WTC11 (cell line): Measurements from ENCODE around the gene ADGRE1. TPM values are rescaled to one million over a fixed set of nuclear protein-coding genes. Genes with fewer than 3 reads are reported as not detected.

Source experiments
- ATAC-seq: fragments of 200-7000 bp; cut with Tn5 transposase; 2 replicates; pipeline ENCODE4 v1.10.0; 2021; ENCODE audit warnings: mild to moderate bottlenecking, moderate library complexity
- CTCF ChIA-PET: fragments of 300-600 bp; sonication (Branson Sonifier 250); formaldehyde crosslinking; loops from one replicate; lab custom pipeline; 2021; ENCODE audit warnings: antibody characterized with exemption; lab: Charles Lee
- POLR2A ChIA-PET: fragments of 350-600 bp; sonication (Branson Sonifier 250); formaldehyde crosslinking; loops from one replicate; lab custom pipeline; 2021; ENCODE audit warnings: antibody characterized with exemption; lab: Charles Lee
- DNase-seq: peaks from one replicate; pipeline ENCODE4 v3.0.0; 2021; ENCODE audit warnings: low spot score
- H3K27ac Mint-ChIP-seq: 2 replicates; pipeline ENCODE4 v1.8.0; 2021; ENCODE audit warnings: mixed read lengths
- H3K27me3 Mint-ChIP-seq: 2 replicates; pipeline ENCODE4 v1.8.0; 2021; ENCODE audit warnings: low read depth, mild to moderate bottlenecking, moderate library complexity, mixed read lengths
- H3K36me3 Mint-ChIP-seq: 2 replicates; pipeline ENCODE4 v1.8.0; 2021; ENCODE audit warnings: mixed read lengths
- H3K4me1 Mint-ChIP-seq: 2 replicates; pipeline ENCODE4 v1.8.0; 2022; ENCODE audit warnings: mixed read lengths
- H3K4me3 Mint-ChIP-seq: 2 replicates; pipeline ENCODE4 v1.8.0; 2021; ENCODE audit warnings: mild to moderate bottlenecking, moderate library complexity, mixed read lengths
- H3K9me3 Mint-ChIP-seq: 2 replicates; pipeline ENCODE4 v1.8.0; 2021; ENCODE audit warnings: mixed read lengths
- AR ChIP-seq: fragments of 250-450 bp; sonication (Bioruptor Pico); IDR thresholded peaks from 2 replicates; pipeline ENCODE4 v1.9.0; 2021; ENCODE audit warnings: mild to moderate bottlenecking
- ETV6 ChIP-seq: sonication (generic); formaldehyde crosslinking; IDR thresholded peaks from 2 replicates; pipeline ENCODE4 v1.8.1; 2022; ENCODE audit warnings: mild to moderate bottlenecking, missing genetic modification reagents
- IRF1 ChIP-seq: sonication (generic); formaldehyde crosslinking; IDR thresholded peaks from 2 replicates; pipeline ENCODE4 v1.8.0; 2023; ENCODE audit warnings: missing genetic modification reagents
- JUN ChIP-seq: sonication (generic); formaldehyde crosslinking; IDR thresholded peaks from 2 replicates; pipeline ENCODE4 v1.8.0; 2023; ENCODE audit warnings: mild to moderate bottlenecking, missing genetic modification reagents
- MAX ChIP-seq: sonication (generic); formaldehyde crosslinking; IDR thresholded peaks from 2 replicates; pipeline ENCODE4 v1.8.0; 2022; ENCODE audit warnings: mild to moderate bottlenecking, missing genetic modification reagents
- MLX ChIP-seq: sonication (generic); formaldehyde crosslinking; IDR thresholded peaks from 2 replicates; pipeline ENCODE4 v1.8.1; 2023; ENCODE audit warnings: mild to moderate bottlenecking, missing genetic modification reagents, moderate library complexity
- NR3C1 ChIP-seq: sonication (generic); formaldehyde crosslinking; conservative IDR thresholded peaks from 2 replicates; pipeline ENCODE4 v1.8.1; 2023; ENCODE audit warnings: low read depth, mild to moderate bottlenecking, missing genetic modification reagents
- STAT6 ChIP-seq: sonication (generic); formaldehyde crosslinking; conservative IDR thresholded peaks from 2 replicates; pipeline ENCODE4 v1.8.1; 2023; ENCODE audit warnings: mild to moderate bottlenecking, low read depth, missing genetic modification reagents, moderate library complexity
- ZMAT4 ChIP-seq: fragments of 250-450 bp; sonication (Bioruptor Pico); IDR thresholded peaks from 2 replicates; pipeline ENCODE4 v1.9.0; 2021; ENCODE audit warnings: mild to moderate bottlenecking
- ZNF138 ChIP-seq: sonication (generic); formaldehyde crosslinking; conservative IDR thresholded peaks from 2 replicates; pipeline ENCODE4 v1.8.1; 2022; ENCODE audit warnings: mild to moderate bottlenecking, moderate library complexity, missing genetic modification reagents
- ZNF263 ChIP-seq: sonication (generic); formaldehyde crosslinking; IDR thresholded peaks from 2 replicates; pipeline ENCODE4 v1.8.1; 2022; ENCODE audit warnings: low read depth, mild to moderate bottlenecking, moderate library complexity, missing genetic modification reagents
- ZNF281 ChIP-seq: sonication (generic); formaldehyde crosslinking; IDR thresholded peaks from 2 replicates; pipeline ENCODE4 v1.8.0; 2023; ENCODE audit warnings: mild to moderate bottlenecking, missing genetic modification reagents
- ZNF671 ChIP-seq: fragments of 250-450 bp; sonication (Bioruptor Pico); IDR thresholded peaks from 2 replicates; pipeline ENCODE4 v1.8.0; 2021; ENCODE audit warnings: mild to moderate bottlenecking
- total RNA-seq: library from RNA; stranded (reverse); gene quantifications from 3 replicates; pipeline ENCODE4 v1.2.3, GENCODE V29; 2021
- TF ChIP-seq, protein P1 (sequence below): sonication (generic); formaldehyde crosslinking; IDR thresholded peaks from 2 replicates; pipeline ENCODE4 v1.8.1; 2022; ENCODE audit warnings: missing genetic modification reagents, borderline replicate concordance
- TF ChIP-seq, protein P2 (sequence below): fragments of 250-450 bp; sonication (Bioruptor Pico); IDR thresholded peaks from 2 replicates; pipeline ENCODE4 v1.8.0; 2021; ENCODE audit warnings: mild to moderate bottlenecking
- TF ChIP-seq, protein P3 (sequence below): sonication (generic); formaldehyde crosslinking; IDR thresholded peaks from 2 replicates; pipeline ENCODE4 v1.8.0; 2023; ENCODE audit warnings: missing genetic modification reagents, mild to moderate bottlenecking, borderline replicate concordance
- TF ChIP-seq, protein P4 (sequence below): sonication (generic); formaldehyde crosslinking; conservative IDR thresholded peaks from 2 replicates; pipeline ENCODE4 v1.8.1; 2022; ENCODE audit warnings: mild to moderate bottlenecking, missing genetic modification reagents

ADGRE1 gene
- total RNA-seq, 1 experiment from 2014 or later = not detected

- CTCF ChIA-PET = no interaction called here
- peaks cover 81% of the 10 kb centered on the region for H3K9me3 Mint-ChIP-seq
- no peak for TF ChIP-seq ETV6 (CRISPR knock-in tag)
- TF ChIP-seq MLX (CRISPR knock-in tag) = no peak
- TF ChIP-seq ZNF671 (CRISPR knock-in tag) = no peak
- no peak for TF ChIP-seq ZNF263 (CRISPR knock-in tag)
- no peak for TF ChIP-seq ZMAT4
- TF ChIP-seq, protein P1, sequence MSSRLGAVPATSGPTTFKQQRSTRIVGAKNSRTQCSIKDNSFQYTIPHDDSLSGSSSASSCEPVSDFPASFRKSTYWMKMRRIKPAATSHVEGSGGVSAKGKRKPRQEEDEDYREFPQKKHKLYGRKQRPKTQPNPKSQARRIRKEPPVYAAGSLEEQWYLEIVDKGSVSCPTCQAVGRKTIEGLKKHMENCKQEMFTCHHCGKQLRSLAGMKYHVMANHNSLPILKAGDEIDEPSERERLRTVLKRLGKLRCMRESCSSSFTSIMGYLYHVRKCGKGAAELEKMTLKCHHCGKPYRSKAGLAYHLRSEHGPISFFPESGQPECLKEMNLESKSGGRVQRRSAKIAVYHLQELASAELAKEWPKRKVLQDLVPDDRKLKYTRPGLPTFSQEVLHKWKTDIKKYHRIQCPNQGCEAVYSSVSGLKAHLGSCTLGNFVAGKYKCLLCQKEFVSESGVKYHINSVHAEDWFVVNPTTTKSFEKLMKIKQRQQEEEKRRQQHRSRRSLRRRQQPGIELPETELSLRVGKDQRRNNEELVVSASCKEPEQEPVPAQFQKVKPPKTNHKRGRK (CRISPR knock-in tag) = no peak
- no peak for TF ChIP-seq IRF1
- no peak for TF ChIP-seq ZNF281
- TF ChIP-seq, protein P2, sequence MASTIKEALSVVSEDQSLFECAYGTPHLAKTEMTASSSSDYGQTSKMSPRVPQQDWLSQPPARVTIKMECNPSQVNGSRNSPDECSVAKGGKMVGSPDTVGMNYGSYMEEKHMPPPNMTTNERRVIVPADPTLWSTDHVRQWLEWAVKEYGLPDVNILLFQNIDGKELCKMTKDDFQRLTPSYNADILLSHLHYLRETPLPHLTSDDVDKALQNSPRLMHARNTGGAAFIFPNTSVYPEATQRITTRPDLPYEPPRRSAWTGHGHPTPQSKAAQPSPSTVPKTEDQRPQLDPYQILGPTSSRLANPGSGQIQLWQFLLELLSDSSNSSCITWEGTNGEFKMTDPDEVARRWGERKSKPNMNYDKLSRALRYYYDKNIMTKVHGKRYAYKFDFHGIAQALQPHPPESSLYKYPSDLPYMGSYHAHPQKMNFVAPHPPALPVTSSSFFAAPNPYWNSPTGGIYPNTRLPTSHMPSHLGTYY = no peak
- no peak for TF ChIP-seq STAT6
- TF ChIP-seq ZNF138 (CRISPR knock-in tag) = no peak
- TF ChIP-seq, protein P3, sequence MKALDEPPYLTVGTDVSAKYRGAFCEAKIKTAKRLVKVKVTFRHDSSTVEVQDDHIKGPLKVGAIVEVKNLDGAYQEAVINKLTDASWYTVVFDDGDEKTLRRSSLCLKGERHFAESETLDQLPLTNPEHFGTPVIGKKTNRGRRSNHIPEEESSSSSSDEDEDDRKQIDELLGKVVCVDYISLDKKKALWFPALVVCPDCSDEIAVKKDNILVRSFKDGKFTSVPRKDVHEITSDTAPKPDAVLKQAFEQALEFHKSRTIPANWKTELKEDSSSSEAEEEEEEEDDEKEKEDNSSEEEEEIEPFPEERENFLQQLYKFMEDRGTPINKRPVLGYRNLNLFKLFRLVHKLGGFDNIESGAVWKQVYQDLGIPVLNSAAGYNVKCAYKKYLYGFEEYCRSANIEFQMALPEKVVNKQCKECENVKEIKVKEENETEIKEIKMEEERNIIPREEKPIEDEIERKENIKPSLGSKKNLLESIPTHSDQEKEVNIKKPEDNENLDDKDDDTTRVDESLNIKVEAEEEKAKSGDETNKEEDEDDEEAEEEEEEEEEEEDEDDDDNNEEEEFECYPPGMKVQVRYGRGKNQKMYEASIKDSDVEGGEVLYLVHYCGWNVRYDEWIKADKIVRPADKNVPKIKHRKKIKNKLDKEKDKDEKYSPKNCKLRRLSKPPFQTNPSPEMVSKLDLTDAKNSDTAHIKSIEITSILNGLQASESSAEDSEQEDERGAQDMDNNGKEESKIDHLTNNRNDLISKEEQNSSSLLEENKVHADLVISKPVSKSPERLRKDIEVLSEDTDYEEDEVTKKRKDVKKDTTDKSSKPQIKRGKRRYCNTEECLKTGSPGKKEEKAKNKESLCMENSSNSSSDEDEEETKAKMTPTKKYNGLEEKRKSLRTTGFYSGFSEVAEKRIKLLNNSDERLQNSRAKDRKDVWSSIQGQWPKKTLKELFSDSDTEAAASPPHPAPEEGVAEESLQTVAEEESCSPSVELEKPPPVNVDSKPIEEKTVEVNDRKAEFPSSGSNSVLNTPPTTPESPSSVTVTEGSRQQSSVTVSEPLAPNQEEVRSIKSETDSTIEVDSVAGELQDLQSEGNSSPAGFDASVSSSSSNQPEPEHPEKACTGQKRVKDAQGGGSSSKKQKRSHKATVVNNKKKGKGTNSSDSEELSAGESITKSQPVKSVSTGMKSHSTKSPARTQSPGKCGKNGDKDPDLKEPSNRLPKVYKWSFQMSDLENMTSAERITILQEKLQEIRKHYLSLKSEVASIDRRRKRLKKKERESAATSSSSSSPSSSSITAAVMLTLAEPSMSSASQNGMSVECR (CRISPR knock-in tag) = no peak
- no peak for TF ChIP-seq AR (CRISPR knock-in tag)
- TF ChIP-seq JUN (CRISPR knock-in tag) = no peak
- TF ChIP-seq, protein P4, sequence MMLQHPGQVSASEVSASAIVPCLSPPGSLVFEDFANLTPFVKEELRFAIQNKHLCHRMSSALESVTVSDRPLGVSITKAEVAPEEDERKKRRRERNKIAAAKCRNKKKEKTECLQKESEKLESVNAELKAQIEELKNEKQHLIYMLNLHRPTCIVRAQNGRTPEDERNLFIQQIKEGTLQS (CRISPR knock-in tag) = no peak
- TF ChIP-seq MAX = no peak
- TF ChIP-seq NR3C1 (CRISPR knock-in tag) = no peak
These were observed 10.6 kb upstream of the ADGRE1 start for GRCh38 chr19:6876748-6877147.

More at GRCh38 chr19:6876748-6877147, 10.6 kb upstream of the ADGRE1 start:
- POLR2A ChIA-PET = no interaction called here
- Mint-ChIP-seq H3K4me1 (no peaks in the 10 kb centered on the region), H3K27me3 (peaks cover 24% of the 10 kb centered on the region), H3K36me3 (peaks cover 67% of the 10 kb centered on the region), H3K27ac (no peak overlapping the region), H3K4me3 (no peak overlapping the region)
- ATAC-seq (no peak), DNase-seq (no peak)
